Measurements from ENCODE around the gene GLIS2. TPM values are rescaled to one million over a fixed set of nuclear protein-coding genes. Genes with fewer than 3 reads are reported as not detected.
A peak's percentile ranks its signal among the peaks of the same experiment; 100 is the strongest.
"Not testable (repeated sequence)": the region's sequence is repeated elsewhere in the genome, so short reads cannot be mapped to it uniquely, and the experiment has no call there.

The GLIS2 gene
- total RNA-seq, 1 donor from 2014 or later, result 6.8 TPM

DNA sequence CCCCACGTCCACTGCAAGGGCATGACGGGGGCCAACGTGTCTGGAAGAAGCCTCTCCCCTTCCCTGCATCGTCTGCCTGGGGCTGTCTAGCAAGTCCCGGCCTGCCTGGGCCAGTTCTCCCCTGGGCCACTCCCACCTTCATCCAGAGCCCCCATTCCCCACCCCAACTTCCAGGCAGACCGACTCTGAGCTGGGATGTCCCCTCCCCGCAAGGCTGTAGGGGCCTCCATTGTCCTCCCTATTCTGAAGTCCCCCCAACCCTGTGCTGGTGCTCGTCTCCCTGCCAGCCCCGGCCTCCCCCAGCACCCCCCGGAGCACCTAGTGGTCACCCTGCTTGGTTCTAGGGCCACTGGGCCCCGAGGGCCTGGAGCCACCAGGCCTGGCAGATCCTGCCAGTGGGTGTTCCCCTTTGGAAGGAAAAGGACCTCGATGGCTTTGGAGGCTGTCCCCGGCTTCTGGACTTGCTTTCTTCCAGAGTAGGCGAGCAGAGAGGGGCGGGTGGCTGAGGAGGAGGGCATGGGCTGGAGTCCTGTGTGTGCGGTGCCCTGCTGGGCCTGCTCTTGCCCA lies 4.8 kb downstream of the GLIS2 start:
- DNase-seq, result no peak

DNA sequence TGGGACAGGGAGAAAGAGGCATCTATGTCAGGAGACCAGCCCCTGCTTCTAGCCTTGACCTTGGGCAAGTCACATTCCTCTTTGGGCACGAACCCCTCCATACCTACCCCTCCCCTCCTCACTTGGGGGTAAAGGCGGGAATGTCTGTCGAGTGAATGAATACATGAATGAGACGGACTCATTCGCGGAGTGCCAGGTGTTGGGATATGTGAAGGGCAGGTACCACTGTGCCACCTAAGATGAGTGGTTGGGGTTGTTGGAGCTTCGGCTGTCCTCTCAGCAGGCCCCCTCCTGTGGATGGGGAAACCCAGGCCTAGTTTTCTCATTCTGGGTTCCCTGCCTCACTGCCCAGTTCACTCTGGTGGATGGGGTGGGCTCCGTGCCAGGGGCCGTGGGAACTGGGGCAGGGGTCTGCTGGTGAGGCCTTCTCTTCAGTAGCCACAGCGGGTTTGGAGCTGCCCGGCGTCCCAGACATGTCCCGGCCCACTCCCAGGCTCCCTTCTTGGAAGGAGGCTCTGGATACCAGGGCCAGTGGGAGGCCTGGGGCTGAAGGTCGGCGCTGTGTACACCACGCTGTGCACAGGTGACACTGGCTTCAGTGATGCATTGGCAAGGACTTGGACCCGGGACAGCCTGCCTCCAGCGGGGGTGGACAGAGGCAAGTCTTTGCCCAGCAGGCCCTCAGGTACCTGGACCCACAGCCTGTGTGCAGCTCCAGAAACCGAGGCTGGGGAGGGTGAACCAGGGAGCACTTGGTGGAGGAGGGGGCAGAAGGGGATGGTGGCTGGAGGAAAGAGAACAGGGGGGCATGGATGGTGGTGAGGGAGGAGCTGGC lies 5.6 kb downstream of the GLIS2 start:
- DNase-seq, result no peak

DNA sequence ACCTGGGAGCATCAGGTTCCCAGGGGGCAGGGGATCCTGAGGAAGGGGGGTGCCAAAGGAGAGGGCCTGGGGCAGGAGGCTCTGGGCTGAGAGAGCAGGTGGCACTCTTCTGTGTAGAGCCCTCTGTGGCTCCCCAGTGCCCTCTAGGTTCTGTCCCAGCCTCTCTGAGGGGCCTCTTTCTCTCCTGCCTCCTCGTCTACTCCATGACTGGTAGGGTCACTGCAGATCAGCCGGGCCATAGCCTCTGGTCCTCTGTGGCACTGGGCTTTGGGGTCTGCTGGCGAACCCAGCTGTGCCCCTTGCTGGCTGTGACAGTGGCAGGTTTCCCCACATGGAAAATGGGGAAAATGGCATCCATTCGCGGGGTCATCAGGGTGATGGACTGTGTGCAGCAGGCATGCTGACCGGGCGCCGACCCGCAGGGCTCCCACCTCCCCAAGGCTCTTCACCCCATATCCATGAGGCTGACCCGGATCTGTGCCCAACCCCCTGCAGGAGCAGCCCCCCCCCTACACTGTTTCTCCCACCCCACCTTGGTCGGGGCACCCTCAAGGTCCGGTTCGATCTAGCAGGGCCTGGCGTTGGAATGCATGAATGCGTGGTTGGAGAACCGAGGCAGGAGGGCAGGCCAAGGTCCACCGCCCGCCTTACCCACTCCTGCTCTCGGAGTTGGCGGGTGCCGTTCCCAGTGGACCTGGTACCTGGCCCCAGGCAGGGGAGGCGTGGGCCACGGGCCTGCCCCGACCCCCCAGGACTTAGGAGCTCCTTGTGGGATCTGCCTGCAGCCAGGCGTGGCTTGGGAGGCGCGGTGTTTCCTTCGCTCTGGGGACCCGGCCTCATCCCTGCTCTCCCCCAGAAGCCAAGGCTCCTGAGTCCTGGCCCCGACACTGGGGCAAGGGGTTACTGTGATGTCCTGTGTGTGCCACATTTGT lies 6.5 kb downstream of the GLIS2 start:
- no peak for DNase-seq

DNA sequence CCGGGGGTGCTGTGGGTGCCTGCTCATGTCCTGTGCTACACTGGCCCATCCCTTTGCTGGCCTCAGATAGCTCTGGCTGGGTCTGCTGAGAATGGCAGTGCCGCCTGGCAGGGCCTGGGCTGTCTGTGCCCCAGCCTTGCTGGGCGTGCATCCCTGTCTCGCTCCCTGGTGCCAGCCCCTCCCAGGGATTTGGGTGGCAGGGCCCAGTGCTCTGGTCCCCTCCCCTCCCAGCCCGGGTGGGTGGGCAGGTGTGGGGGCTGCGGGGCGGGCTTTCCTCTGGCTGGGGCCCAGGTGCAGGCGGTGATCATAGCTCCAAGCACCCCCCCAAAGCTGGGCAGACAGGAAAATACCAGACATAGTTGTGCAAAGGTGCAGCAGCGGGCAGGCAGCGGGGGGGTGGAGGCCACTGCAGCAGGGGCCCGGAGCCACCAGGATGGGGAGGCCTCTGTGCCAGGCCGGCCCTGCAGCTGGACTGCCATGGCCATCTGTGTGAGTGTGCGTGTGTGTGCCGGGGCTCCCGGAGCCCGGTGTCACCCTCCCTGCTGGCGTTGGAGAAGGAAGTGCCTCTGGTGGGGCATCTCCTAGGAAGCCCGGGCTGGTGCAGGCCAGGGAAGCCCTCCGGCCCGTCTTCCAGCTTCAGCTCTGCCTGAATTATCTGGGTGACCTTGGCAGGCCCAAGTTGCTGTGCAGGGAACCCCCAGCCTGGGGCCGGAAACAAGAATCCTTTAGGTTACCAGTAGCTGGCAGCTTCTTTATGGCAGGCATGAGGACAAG lies 7.4 kb downstream of the GLIS2 start:
- no peak for DNase-seq

DNA sequence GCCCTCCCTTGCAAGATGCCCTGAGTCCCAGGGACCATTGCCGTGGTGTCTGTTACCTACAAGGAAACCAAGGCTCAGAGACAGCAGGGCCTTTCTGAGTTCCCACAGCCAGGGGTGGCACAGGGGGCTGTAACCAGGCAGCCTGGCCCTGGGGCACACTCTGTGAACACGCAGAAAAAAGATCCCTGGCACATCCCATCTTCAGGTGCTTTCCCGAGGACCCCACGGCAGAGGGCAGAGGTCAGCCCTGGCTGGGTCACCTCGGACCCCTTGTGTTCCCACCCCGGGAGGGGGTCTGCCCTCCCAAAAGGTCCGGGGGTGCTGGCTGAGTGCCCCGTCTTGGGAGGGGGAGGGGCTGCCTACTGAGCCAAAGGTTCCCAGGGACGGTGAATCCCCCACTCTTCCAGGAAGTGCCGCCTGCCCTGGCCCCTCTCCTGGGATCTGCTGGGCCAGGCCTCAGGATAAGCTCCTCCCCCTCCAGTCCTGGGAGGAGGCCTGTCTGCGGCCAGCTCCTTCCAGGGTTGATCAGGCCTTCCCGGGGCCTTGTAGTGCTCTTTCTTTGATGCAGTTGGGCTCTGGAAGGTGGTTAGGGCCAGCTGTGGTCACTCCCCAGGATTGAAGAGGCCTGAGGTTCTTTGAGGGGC lies 8.1 kb downstream of the GLIS2 start:
- DNase-seq, result peak; percentile 71

DNA sequence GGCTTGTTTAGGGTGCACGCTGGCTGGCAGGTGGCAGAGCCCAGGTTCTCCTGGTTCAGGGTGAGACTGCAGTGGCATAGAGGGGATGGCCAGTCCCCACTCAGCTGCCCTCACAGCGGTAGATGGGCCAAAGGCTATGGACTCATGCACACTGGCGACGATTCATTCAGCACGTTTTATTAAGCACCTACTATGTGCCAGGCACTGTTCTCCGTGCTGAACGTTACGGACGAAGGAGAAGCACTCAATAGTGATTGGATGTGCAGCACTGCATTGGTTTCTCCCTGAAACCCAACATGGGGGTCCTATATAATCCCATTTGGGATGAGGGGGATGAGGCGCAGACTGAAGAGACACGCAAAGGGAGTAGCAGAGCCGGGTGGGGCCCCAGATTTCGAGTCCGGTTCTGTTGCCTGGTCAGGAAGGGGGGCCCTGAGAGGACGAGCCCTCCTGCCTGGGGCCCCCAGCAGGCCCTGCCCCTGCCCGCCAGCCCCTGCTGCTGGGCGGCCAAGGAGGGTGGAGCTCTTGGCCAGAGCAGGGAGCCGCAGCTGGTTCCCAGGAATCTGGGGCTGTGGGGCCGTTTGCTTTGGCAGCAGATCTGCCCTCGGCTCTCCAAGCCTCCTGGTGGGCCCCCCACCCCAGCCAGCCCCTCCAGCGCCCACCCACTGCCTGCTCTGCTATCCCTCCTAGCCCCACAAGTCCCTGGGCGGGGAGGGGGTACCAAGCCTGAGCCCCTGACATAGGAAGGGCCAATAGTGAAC lies 8.8 kb downstream of the GLIS2 start:
- DNase-seq, result peak; percentile 89

DNA sequence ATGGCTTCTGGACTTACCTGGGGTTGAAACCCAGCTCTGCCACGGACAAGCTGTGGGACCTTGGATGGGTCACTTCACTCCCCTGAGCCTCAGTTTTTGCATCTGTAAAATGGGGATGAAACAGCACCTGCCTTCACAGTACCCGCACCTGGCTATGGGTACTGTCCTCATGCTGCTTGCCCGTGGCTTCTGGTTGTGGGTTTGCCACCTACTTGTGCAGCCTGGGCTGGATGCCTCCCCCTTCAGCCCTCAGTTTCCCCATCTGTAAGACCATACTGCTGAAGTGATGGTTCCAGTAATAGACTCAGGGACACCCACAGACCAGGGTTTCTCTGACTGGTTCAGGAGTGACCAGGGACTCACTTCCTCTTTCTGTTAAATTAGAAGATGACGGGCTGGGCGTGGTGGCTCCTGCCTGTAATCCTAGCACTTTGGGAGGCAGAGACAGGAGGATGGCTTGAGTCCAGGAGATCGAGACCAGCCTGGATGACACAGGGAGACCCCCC lies 9.4 kb downstream of the GLIS2 start:
- DNase-seq, result no peak

DNA sequence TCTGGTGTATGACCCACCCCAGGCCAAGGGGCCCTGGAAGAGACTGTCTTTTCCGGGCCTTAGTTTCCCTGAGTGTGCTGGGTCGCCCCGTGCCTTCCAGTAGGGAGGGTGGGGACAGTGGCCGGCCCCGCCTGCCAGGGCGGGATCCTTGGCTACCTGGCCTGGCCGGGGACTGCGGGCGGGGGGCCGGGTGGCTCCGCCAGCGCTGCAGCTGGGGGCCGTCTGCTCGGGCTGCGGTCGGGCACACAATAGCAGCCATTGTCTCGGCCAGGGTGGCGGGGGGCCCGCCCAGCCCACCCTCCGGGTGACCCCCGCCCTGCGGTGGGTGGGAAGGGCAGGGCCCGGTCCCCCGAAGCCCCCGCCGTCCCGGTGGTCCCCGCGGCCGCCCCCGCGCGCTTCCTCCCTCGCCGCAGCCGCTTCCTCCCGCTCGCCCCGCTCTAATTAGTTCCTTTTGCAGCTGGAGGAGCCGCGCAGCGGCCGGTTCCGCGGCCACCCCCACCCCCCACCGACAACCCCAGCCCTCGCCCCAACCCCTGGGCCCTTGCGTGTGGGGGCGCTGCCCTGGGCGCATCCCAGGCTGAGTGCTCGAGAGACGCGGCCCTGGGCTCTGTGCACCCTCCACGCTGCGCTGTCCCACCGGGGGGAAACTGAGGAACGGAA lies 11.6 kb downstream of the GLIS2 start:
- no peak for DNase-seq

DNA sequence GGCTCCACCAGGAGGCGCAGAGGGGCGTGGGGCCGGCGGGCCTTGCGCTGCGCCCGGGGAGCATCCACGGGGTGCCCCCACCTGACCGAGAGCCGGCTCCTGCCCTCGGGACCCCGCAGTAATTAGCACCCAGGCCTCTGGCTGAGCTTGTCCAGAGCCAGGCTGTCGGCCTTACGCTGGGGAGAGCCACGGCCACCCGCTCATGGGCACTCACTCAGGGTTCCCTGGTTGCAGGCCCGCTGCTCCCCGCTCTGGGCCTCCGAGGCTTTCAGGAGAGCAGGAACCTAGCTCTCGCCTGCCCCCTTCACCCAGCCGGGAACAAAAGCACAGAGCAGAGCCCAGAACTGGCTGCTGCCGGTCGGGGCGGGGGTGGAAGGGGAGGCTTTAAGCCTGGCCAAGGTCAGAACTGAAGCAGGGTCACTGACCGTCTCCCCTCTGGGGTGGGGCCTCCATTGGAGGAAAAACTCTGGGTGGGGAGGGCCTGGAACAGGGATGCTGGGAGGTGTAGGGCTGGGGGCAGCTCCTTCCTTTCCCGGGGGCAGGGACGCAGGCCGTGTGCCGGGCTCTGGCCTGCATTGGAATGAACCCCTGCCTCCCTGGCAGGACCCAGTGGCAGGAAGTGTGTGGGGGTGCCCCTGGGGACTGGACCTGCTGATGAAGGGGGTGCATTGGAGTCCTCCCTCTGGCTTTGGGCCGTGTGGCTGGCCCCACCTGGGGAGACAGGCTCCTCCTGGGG lies 12.3 kb downstream of the GLIS2 start:
- peak; percentile 91 for DNase-seq

DNA sequence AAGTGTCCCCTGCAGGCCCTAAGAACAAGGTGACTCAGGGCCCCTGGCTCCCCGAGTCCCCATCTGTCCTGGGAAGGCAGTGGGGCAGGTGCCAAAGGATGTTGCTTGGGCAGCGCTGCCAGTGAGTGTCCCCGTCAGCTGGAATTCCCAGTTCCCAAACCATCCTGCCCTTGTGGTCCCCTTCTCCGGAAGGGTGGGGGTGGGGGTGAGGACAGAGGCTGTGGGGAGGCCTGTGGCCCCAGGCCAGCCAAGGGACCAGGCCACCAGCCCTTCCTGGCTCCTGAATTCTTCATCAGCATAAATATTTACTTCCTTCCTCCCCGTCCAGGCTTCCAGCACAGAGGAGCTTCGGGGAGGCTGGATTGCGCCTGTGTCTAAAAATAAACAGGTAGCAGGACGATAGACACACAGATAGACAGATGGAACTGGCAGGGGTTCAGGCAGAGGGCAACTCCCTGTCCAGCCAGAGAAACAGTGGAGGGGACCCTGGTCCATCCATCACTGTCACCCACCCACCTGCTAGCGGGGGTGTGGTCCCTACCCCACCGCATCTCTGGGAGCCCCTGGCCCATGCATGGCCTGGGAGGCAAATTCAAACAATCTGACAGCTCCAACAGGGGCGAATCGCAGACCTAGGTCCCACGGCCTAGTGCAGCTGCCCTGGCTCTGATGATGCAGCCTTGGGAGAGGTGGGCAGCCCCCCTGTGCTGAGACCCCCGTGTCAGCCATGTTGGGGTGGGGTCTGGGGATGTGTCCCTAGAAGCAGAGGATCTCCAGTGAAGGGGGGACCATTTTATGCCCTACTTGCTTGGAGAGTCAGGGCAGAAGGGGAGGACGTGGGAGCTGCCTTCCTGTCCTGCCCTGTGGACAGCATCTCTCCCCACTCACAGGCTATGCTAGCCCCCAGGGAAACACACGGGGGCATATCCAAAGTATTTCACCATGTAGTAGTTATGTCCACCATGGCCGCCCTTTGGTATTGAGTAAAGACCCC lies 13.2 kb downstream of the GLIS2 start:
- DNase-seq, result peak; percentile 62

DNA sequence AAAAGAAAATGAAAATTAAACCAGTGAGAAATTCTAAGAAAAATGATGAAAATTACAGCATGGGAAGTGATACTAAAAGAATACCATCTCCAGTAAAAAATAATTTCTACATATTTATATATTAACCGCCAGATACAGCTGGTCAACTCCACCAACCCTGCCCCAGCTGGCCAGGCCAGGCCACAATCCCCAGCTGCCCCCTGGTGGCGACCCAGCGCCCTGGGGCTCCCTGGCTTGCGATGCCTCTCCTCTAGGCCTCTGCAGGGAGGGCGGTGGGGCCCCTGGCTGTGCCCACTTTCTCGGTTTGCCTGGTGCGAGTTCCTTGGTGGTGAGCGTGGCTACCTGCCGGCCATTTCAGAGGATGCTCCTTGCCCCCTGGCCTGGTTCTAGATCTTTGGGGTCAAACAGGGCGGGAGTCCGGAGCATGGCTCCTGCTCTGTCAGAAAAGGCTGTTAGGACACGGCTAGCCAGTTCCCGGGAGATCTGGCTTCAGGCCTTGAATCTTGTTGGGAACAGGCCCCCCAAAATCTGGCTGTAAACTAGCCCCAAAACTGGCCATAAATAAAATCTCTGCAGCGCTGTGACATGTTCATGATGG lies 14.5 kb downstream of the GLIS2 start:
- peak; percentile 74 for DNase-seq

DNA sequence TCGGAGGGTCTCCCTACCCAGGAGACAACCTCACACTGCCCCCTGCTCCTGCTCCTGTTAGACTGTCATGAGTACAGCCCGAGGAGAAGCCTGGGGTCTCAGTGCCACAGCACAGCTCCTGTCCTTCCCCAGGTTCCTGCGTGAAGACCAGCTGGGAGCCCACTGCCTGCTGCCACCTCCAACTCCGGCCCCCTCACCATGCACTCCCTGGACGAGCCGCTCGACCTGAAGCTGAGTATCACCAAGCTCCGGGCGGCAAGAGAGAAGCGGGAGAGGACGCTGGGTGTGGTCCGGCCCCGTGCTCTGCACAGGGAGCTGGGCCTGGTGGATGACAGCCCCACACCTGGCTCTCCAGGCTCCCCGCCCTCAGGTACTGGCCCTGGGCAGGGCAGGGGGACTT lies 16.2 kb downstream of the GLIS2 start:
- no peak for DNase-seq

DNA sequence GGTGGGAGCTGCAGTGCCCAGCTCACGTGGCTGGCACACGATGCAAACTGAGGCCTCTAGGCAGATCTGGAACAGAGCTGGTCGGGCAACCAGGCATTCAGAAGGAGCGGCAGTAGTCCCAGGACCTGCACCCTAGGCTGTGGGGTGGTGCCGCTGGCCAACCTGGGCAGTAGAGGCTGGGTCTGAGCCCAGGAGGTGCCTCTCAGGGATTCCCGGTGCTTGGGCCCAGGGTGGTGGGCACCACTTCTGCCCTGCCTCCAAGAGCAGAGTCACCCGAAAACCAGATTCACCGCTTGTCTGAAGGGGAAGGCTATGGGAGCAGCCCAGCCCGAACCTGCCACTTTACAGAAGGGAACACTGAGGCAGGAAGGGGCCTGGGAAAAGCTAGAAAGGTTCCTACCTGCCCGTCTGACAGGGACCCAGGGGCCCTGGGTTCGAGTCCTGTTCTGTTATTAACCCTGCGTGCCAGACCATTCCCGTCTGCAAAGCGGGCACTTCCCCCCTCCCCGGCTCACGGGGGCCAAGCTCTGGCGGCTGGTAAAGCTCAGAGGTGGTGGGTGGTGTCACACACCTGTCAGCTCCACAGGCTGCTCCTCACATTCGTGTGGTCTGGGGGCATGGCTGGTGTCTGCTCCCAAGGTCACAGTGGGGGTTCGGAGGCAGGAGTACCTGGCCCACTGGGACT lies 16.9 kb downstream of the GLIS2 start:
- no peak for DNase-seq

DNA sequence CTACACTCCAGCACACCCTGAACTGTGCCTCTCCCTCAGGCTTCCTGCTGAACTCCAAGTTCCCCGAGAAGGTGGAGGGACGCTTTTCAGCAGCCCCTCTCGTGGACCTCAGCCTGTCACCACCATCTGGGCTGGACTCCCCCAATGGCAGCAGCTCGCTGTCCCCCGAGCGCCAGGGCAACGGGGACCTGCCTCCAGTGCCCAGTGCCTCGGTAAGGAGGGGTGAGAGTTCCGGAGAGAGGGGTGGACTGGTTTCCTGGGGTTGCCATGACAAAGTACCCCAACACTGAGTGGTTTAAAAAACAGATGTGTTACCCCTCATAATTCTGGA lies 17.4 kb downstream of the GLIS2 start:
- DNase-seq, result no peak

DNA sequence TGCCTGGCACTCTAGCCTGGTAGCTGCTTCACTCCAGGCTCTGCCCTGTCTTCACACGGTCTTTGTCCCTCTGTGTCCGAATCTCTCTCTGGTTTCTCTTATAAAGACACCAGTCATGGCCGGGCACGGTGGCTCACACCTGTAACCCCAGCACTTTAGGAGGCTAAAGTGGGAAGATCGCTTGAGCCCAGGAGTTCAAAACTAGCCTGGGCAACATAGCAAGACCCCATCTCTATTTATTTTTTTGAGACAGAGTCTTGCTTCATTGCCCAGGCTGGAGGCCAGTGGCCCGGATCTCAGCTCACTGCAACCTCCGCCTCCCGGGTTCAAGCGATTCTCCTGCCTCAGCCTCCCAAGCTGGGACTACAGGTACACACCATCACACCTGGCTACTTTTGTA lies 17.8 kb downstream of the GLIS2 start:
- not testable (repeated sequence) for DNase-seq

DNA sequence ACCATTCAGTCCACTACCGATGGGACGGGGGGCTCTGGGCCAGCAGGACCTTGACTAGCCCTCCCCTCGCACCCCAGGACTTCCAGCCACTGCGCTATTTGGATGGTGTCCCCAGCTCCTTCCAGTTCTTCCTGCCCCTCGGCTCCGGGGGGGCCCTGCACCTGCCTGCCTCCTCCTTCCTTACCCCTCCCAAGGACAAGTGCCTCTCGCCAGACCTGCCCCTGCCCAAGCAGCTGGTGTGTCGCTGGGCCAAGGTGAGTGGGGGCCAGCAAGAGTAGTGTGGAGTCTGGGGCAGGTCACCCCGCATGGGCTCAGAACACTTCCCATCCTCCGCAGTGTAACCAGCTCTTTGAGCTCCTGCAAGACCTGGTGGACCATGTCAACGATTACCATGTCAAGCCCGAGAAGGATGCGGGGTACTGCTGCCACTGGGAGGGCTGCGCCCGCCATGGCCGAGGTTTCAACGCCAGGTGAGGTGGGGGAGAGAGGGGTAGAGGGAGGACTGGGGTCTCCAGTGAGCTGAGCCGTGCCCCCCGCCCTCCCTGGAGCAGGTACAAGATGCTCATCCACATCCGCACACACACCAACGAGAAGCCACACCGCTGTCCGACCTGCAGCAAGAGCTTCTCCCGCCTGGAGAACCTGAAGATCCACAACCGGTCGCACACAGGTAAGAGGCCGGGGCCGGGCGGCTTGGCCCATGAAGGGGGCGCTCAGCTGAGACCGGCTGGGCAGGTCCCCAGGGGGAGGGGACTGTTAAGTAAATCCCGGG lies 19.0 kb downstream of the GLIS2 start:
- DNase-seq, result no peak

Data from tongue (tissue), 2 donors.